Suprapubic skin (tissue), 4 donors: ENCODE results near the gene KPNA2.

Source experiments
- CTCF ChIP-seq, 2 donors: fragments of 200-600 bp in 1 of 2; fragments of 450-650 bp in 1 of 2; sonication (generic) in 1 of 2; IDR thresholded peaks; one replicate each; pipeline ENCODE4 v1.5.1; 2016 to 2019; ENCODE audit warnings: antibody characterized with exemption in 2 of 2, mild to moderate bottlenecking in 1 of 2, moderate library complexity in 1 of 2
- EP300 ChIP-seq: sonication (generic); formaldehyde crosslinking; IDR thresholded peaks from one replicate; pipeline ENCODE4 v1.6.1; 2017; ENCODE audit warnings: antibody characterized with exemption
- POLR2A ChIP-seq, 2 donors: fragments of 450-650 bp; IDR thresholded peaks; one replicate each; pipeline ENCODE4 v1.6.1; 2017; ENCODE audit warnings: antibody characterized with exemption in 2 of 2, mild to moderate bottlenecking in 2 of 2, moderate library complexity in 2 of 2
- POLR2AphosphoS5 ChIP-seq, 3 donors: sonication (generic); formaldehyde crosslinking; IDR thresholded peaks; one replicate each; pipeline ENCODE4 v1.6.1; 2017; ENCODE audit warnings: antibody characterized with exemption in 3 of 3

- peak; percentile 43 to 67 for TF ChIP-seq CTCF (IDR thresholded peaks at IDR 0.05)
- no peak for TF ChIP-seq POLR2AphosphoS5 (IDR thresholded peaks at IDR 0.05)
- TF ChIP-seq POLR2A (IDR thresholded peaks at IDR 0.05), result no peak
- TF ChIP-seq EP300, result no peak
Measured at GRCh38 chr17:68011199-68011665, 24.3 kb upstream of the KPNA2 start.
